ENCODE results near the gene BCOR. TPM values are rescaled to one million over a fixed set of nuclear protein-coding genes. Genes with fewer than 3 reads are reported as not detected.

Gene BCOR
- 10 to 100 TPM; 19.8 to 32.2 (median 26.0) TPM for total RNA-seq

- no peak for TF ChIP-seq CTCF (IDR thresholded peaks at IDR 0.05)
- TF ChIP-seq POLR2A (IDR thresholded peaks at IDR 0.05) = peak; percentile 72 to 90
- H3K4me1 ChIP-seq = peaks cover 0 to 17% (median 0%) of the 10 kb centered on the region in 4 donors
- H3K4me3 ChIP-seq = peak within 1 kb of the TSS; percentile 67 to 81 (median 76)
- H3K9me3 ChIP-seq = no peaks in the 10 kb centered on the region
- H3K27me3 ChIP-seq = no peaks in the 10 kb centered on the region
- peak; percentile 67 to 86 (median 82) for DNase-seq
- H3K36me3 ChIP-seq = no peaks in the 10 kb centered on the region
- H3K27ac ChIP-seq = peak within 1 kb of the TSS; percentile 91 to 98 (median 92)
These were observed at the start of gene BCOR for GRCh38 chrX:40097504-40098263. BCOR (minus strand) TSS chrX:40097958; CDS start chrX:40077929, 20,029 bp downstream.

- TF ChIP-seq CTCF (IDR thresholded peaks at IDR 0.05) = no peak
- TF ChIP-seq POLR2A (IDR thresholded peaks at IDR 0.05) = no peak
- Histone ChIP-seq H3K27me3 (no peaks in the 10 kb centered on the region), H3K36me3 (no peaks in the 10 kb centered on the region), H3K27ac (no peak overlapping the region), H3K4me1 (peaks cover 0 to 19% (median 0%) of the 10 kb centered on the region in 4 donors), H3K9me3 (no peaks in the 10 kb centered on the region), H3K4me3 (peak overlapping the region in 1 of 4 donors; percentile 39)
- DNase-seq = no peak
These were observed 49.6 kb upstream of the BCOR start for GRCh38 chrX:40147126-40147952.

GRCh38 chrX:40146262-40147125 lies 48.7 kb upstream of the BCOR start:
- DNase-seq = peak in 2 of 3 donors; percentile 58 to 65
- Histone ChIP-seq H3K27me3 (no peaks in the 10 kb centered on the region), H3K27ac (peak overlapping the region in 1 of 4 donors; percentile 38)

GRCh38 chrX:40145923-40146261 lies 48.1 kb upstream of the BCOR start:
- Histone ChIP-seq H3K4me3 (peak overlapping the region; percentile 25 to 56 (median 46)), H3K27me3 (no peaks in the 10 kb centered on the region), H3K36me3 (no peaks in the 10 kb centered on the region), H3K4me1 (peaks cover 0 to 11% (median 0%) of the 10 kb centered on the region in 4 donors), H3K9me3 (no peaks in the 10 kb centered on the region), H3K27ac (peak overlapping the region in 1 of 4 donors; percentile 38)
- no peak for DNase-seq
- no peak for TF ChIP-seq CTCF (IDR thresholded peaks at IDR 0.05)
- no peak for TF ChIP-seq POLR2A (IDR thresholded peaks at IDR 0.05)

More at GRCh38 chrX:40146262-40147125, 48.7 kb upstream of the BCOR start:
- TF ChIP-seq CTCF (IDR thresholded peaks at IDR 0.05) (no peak), POLR2A (IDR thresholded peaks at IDR 0.05) (no peak)
- H3K4me1 ChIP-seq = peaks cover 0 to 11% (median 0%) of the 10 kb centered on the region in 4 donors
- H3K4me3 ChIP-seq = peak overlapping the region; percentile 25 to 56 (median 46)
- no peaks in the 10 kb centered on the region for H3K36me3 ChIP-seq
- H3K9me3 ChIP-seq = no peaks in the 10 kb centered on the region
